ENCODE results near the gene LPAR2. TPM values are rescaled to one million over a fixed set of nuclear protein-coding genes. Genes with fewer than 3 reads are reported as not detected.

LPAR2 gene
- total and polyA plus RNA-seq, 10 of the 15 experiments (the other 5 are each of a cell fraction or from before 2014, with no cell fraction given), result 0.98 to 23.8 (median 10.2) TPM

DNA sequence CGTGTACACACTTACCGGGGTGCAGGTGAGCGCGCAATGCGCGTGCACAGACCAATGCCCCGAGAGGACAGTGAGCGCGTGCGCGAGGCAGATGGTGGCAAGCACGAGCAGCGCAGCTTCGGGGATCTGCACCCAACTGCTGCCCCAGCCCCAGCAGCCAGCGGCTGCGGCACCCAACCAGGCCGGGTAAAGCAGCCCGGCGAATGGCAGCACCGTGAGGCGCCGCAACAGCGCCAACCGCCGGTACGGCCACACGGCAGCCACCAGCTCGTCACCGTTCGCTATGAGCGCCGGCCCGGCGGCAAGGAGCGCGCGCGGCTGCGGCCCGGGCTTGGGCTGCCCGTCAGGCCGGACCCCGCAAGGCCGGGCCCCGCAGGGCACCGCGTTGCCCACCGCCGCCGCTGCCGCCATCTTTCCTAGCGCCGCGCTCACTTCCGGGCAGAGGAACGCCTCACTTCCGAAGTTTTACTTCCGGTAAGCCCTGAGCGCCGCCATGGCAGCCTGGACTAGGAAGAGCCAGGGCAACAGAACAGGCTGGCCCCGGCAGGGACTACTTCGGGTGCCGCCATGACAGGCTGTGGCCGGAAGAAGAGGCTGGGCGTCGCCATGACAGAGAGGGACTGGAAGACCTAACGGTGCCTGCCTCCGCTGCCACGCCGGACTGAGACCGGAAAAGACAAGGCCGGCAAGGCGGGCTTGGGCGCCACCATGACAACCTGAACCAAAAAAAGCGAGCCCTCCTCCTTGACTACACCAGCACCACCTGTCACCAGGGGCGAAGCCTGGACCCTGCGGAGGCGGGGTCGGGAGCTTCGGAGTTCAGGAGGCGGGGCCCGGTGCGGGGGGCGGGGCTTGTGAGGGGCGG, 35.5 kb upstream of the LPAR2 start, which contains the start of gene ATP13A1 (continued):
- TF ChIP-seq DPF2 (IDR thresholded peaks at IDR 0.05), result peak; percentile 86
- TF ChIP-seq, protein P1, sequence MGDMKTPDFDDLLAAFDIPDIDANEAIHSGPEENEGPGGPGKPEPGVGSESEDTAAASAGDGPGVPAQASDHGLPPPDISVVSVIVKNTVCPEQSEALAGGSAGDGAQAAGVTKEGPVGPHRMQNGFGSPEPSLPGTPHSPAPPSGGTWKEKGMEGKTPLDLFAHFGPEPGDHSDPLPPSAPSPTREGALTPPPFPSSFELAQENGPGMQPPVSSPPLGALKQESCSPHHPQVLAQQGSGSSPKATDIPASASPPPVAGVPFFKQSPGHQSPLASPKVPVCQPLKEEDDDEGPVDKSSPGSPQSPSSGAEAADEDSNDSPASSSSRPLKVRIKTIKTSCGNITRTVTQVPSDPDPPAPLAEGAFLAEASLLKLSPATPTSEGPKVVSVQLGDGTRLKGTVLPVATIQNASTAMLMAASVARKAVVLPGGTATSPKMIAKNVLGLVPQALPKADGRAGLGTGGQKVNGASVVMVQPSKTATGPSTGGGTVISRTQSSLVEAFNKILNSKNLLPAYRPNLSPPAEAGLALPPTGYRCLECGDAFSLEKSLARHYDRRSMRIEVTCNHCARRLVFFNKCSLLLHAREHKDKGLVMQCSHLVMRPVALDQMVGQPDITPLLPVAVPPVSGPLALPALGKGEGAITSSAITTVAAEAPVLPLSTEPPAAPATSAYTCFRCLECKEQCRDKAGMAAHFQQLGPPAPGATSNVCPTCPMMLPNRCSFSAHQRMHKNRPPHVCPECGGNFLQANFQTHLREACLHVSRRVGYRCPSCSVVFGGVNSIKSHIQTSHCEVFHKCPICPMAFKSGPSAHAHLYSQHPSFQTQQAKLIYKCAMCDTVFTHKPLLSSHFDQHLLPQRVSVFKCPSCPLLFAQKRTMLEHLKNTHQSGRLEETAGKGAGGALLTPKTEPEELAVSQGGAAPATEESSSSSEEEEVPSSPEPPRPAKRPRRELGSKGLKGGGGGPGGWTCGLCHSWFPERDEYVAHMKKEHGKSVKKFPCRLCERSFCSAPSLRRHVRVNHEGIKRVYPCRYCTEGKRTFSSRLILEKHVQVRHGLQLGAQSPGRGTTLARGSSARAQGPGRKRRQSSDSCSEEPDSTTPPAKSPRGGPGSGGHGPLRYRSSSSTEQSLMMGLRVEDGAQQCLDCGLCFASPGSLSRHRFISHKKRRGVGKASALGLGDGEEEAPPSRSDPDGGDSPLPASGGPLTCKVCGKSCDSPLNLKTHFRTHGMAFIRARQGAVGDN (IDR thresholded peaks at IDR 0.05), result peak; percentile 70
- 0 out of 2 replicates have a peak, but pooled peaks have one; percentile 51 for TF ChIP-seq ZSCAN29 (IDR thresholded peaks at IDR 0.05)
- TF ChIP-seq LARP7 (IDR thresholded peaks at IDR 0.05), result peak; percentile 100
- peak; percentile 87 for TF ChIP-seq HCFC1 (IDR thresholded peaks at IDR 0.05; ENCODE audit: low read length)
- peak; percentile 96 for TF ChIP-seq TAF1 (IDR thresholded peaks at IDR 0.05; ENCODE audit: borderline replicate concordance, low read depth, low read length)
- TF ChIP-seq MTA2 (IDR thresholded peaks at IDR 0.05; ENCODE audit: low read depth), result no peak
- peak; percentile 81 for TF ChIP-seq KLF5 (IDR thresholded peaks at IDR 0.05; ENCODE audit: partially characterized antibody)
- peak; percentile 85; the same call in 1 of the 2 replicates for TF ChIP-seq BMI1 (IDR thresholded peaks at IDR 0.05; ENCODE audit: borderline replicate concordance)
- peak; percentile 98 for TF ChIP-seq IKZF1 (conservative IDR thresholded peaks at IDR 0.05)
- TF ChIP-seq SREBF2 (IDR thresholded peaks at IDR 0.05; ENCODE audit: low read length), result no peak
- TF ChIP-seq, protein P2, sequence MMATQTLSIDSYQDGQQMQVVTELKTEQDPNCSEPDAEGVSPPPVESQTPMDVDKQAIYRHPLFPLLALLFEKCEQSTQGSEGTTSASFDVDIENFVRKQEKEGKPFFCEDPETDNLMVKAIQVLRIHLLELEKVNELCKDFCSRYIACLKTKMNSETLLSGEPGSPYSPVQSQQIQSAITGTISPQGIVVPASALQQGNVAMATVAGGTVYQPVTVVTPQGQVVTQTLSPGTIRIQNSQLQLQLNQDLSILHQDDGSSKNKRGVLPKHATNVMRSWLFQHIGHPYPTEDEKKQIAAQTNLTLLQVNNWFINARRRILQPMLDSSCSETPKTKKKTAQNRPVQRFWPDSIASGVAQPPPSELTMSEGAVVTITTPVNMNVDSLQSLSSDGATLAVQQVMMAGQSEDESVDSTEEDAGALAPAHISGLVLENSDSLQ (IDR thresholded peaks at IDR 0.05), result peak; percentile 78
- TF ChIP-seq TCF12 (IDR thresholded peaks at IDR 0.05; ENCODE audit: low read depth, low read length), result peak; percentile 38; the same call in 1 of the 2 replicates
- no peak for TF ChIP-seq PML (IDR thresholded peaks at IDR 0.05; ENCODE audit: low read length)

Data from GM12878 (cell line).